Ovary (tissue), 9 donors: ENCODE data around the gene TGFBR2. TPM values are rescaled to one million over a fixed set of nuclear protein-coding genes. Genes with fewer than 3 reads are reported as not detected.

Source experiments
- DNase-seq, 5 donors: peaks; one replicate each; pipeline ENCODE4 v3.0.0-alpha.2; 2019 to 2020
- H3K27ac ChIP-seq, 2 donors: fragments of 200-600 bp; one replicate each; pipeline versions ENCODE4 v1.5.1 to v1.8.0; 2019 to 2022
- H3K27me3 ChIP-seq: fragments of 200-600 bp; one replicate; pipeline ENCODE4 v1.8.0; 2022
- H3K36me3 ChIP-seq: fragments of 200-600 bp; sonication (generic); one replicate; pipeline ENCODE4 v1.5.1; 2019
- H3K4me1 ChIP-seq: one replicate; pipeline ENCODE4 v1.8.1; 2013; ENCODE audit warnings: mild to moderate bottlenecking, moderate library complexity; ENCODE audit not compliant: insufficient read depth
- H3K4me3 ChIP-seq: fragments of 200-600 bp; sonication (generic); one replicate; pipeline ENCODE4 v1.5.1; 2017
- H3K9me3 ChIP-seq, 2 donors: fragments of 200-600 bp in 1 of 2; sonication (generic) in 1 of 2; one replicate each; pipeline versions ENCODE4 v1.5.1 to v1.8.1; 2013 to 2019; ENCODE audit warnings: mild to moderate bottlenecking in 1 of 2, moderate library complexity in 1 of 2
- CTCF ChIP-seq, 3 donors: fragments of 450-650 bp in 2 of 3; fragments of 200-600 bp in 1 of 3; IDR thresholded peaks; one replicate each; pipeline versions ENCODE4 v1.5.1 to v1.8.0; 2016 to 2022; ENCODE audit warnings: antibody characterized with exemption in 3 of 3, mild to moderate bottlenecking in 1 of 3
- EP300 ChIP-seq: sonication (generic); formaldehyde crosslinking; IDR thresholded peaks from one replicate; pipeline ENCODE4 v1.6.1; 2017; ENCODE audit warnings: antibody characterized with exemption
- POLR2A ChIP-seq: fragments of 450-650 bp; IDR thresholded peaks from one replicate; pipeline ENCODE4 v1.6.1; 2017; ENCODE audit warnings: antibody characterized with exemption, mild to moderate bottlenecking, moderate library complexity
- WGBS, 3 donors: extraction: QIAGEN DNeasy Blood & Tissue Kit in 1 of 3; methylation state at CpG; one replicate each; pipeline versions ENCODE4 v1.1.5 to v1.1.7; 2013 to 2017; 5-methylcytosine and 5-hydroxymethylcytosine counted together
- intact Hi-C, 4 donors: fragments of 100-400 bp; cut with DNase I; formaldehyde crosslinking; loops; one replicate each; pipeline versions ENCODE4 v1.11.0 to v1.15.1; 2022 to 2023
- polyA plus RNA-seq, 2 donors: library from polyadenylated mRNA; stranded (reverse); fragments of 200-250 nt in 1 of 2; fragments of 350-450 nt in 1 of 2; fragmentation: Illumina TruSeq in 1 of 2; extraction: RNeasy Lipid Tissue Mini Kit (QIAGEN cat#74804) in 1 of 2; gene quantifications; one replicate each; pipeline ENCODE4 v1.2.3, GENCODE V29; 2013 to 2014
- total RNA-seq, 7 donors: library from RNA; depleted of rRNA in 2 of 7; stranded (reverse); fragments of >200 nt in 2 of 7; fragmentation: NEBNext Ultra II Directional in 3 of 7; extraction: Animal tissue kit (Norgen Biotek cat#: 25700) in 3 of 7; gene quantifications; one replicate each; pipeline versions ENCODE4 v1.1.0 to v1.2.4, GENCODE V29; 2016 to 2023
- donor health status: DM: no; HTN: no; CAD: no; lungs with moderate emphysema.
- donor health status: DM: no; HTN: no; CAD: no.
- donor health status: Bipolar disorder and iron deficiency.
- donor health status: DM: yes; HTN: yes; CAD: no.
- donor health status: DM: no; HTN: no; CAD: no.
- donor health status: DM: yes; HTN: yes; CAD: no.

Gene TGFBR2
- total and polyA plus RNA-seq, 9 donors, result 26.8 to 158 (median 53.8) TPM

- intact Hi-C loops, result no loop called here
- DNase-seq, result no peak
- no peak overlapping the region for H3K4me3 ChIP-seq
- TF ChIP-seq POLR2A (no peak), EP300 (no peak), CTCF (IDR thresholded peaks at IDR 0.05) (no peak)
- no peak overlapping the region for H3K27ac ChIP-seq
- no peaks in the 10 kb centered on the region for H3K36me3 ChIP-seq
- H3K4me1 ChIP-seq, result no peaks in the 10 kb centered on the region
- H3K9me3 ChIP-seq, result no peaks in the 10 kb centered on the region
- H3K27me3 ChIP-seq, result no peaks in the 10 kb centered on the region
- WGBS, 3 donors, result 85 to 93% (median 85%) methylated on average over 1 of the region's 1 CpG
Measured at GRCh38 chr3:30723211-30723610, 116.8 kb downstream of the TGFBR2 start.

GRCh38 chr3:30724863-30725262 lies 118.5 kb downstream of the TGFBR2 start:
- Histone ChIP-seq H3K4me3 (no peak overlapping the region), H3K9me3 (no peaks in the 10 kb centered on the region), H3K27ac (no peak overlapping the region), H3K27me3 (no peaks in the 10 kb centered on the region), H3K4me1 (no peaks in the 10 kb centered on the region), H3K36me3 (no peaks in the 10 kb centered on the region)
- intact Hi-C loops, result no loop called here
- DNase-seq, result no peak
- TF ChIP-seq EP300 (no peak), CTCF (IDR thresholded peaks at IDR 0.05) (no peak), POLR2A (no peak)
- 91 to 97% (median 97%) methylated on average over 3 of the region's 3 CpGs for WGBS, 3 donors

GRCh38 chr3:30728143-30728542 lies 121.7 kb downstream of the TGFBR2 start:
- H3K27me3 ChIP-seq, result no peaks in the 10 kb centered on the region
- TF ChIP-seq POLR2A (no peak), CTCF (IDR thresholded peaks at IDR 0.05) (no peak), EP300 (no peak)
- 97 to 99% (median 98%) methylated on average over 4 of the region's 4 CpGs for WGBS, 3 donors
- no peak overlapping the region for H3K27ac ChIP-seq
- H3K4me1 ChIP-seq, result no peaks in the 10 kb centered on the region
- intact Hi-C loops, result no loop called here
- H3K36me3 ChIP-seq, result no peaks in the 10 kb centered on the region
- DNase-seq, result no peak
- no peak overlapping the region for H3K4me3 ChIP-seq
- no peaks in the 10 kb centered on the region for H3K9me3 ChIP-seq

- intact Hi-C loops, result no loop called here
- Histone ChIP-seq H3K36me3 (no peaks in the 10 kb centered on the region), H3K27ac (no peak overlapping the region), H3K27me3 (no peaks in the 10 kb centered on the region), H3K9me3 (no peaks in the 10 kb centered on the region), H3K4me1 (no peaks in the 10 kb centered on the region), H3K4me3 (no peak overlapping the region)
- 88 to 93% (median 91%) methylated on average over 2 of the region's 2 CpGs for WGBS, 3 donors
- TF ChIP-seq EP300, result no peak
- no peak for TF ChIP-seq POLR2A
- no peak for DNase-seq
Measured at GRCh38 chr3:30729512-30729911, 123.1 kb downstream of the TGFBR2 start.

- no peaks in the 10 kb centered on the region for H3K27me3 ChIP-seq
- TF ChIP-seq EP300, result no peak
- no peak for TF ChIP-seq POLR2A
- no peak for TF ChIP-seq CTCF (IDR thresholded peaks at IDR 0.05)
- no peak overlapping the region for H3K27ac ChIP-seq
- H3K4me1 ChIP-seq, result no peaks in the 10 kb centered on the region
- no peaks in the 10 kb centered on the region for H3K36me3 ChIP-seq
- H3K4me3 ChIP-seq, result no peak overlapping the region
- intact Hi-C loops, result no loop called here
- no peaks in the 10 kb centered on the region for H3K9me3 ChIP-seq
- DNase-seq, result no peak
Measured at GRCh38 chr3:30729936-30730335, 123.5 kb downstream of the TGFBR2 start.
